GM10266 (cell line): ENCODE measurements around the gene ASIC4.

Experiments used
- DNase-seq: peaks from one replicate; pipeline ENCODE4 v3.0.0; 2012; ENCODE audit errors: extremely low spot score
- TF ChIP-seq, protein P1 (sequence below): IDR thresholded peaks from 2 replicates; pipeline ENCODE4 v1.5.1; 2012; ENCODE audit warnings: mild to moderate bottlenecking, low read depth; ENCODE audit not compliant: control insufficient read depth, insufficient read depth; ENCODE audit errors: missing control alignments

Gene ASIC4

DNA sequence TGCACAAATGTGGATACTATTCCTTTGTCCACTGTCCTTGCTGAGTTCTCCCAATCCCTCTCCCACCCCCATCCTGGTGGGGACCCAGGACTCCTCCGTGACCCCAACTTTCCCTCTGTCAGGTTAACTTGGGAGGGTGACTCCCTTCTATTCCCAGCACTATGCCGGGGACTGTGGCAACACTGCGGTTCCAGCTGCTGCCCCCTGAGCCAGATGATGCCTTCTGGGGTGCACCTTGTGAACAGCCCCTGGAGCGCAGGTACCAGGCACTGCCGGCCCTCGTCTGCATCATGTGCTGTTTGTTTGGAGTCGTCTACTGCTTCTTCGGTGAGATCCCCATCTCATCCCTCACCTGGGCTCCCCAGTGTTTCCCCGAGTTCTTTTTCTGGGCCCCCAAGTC is 30.3 kb downstream of the ASIC4 start:
- DNase-seq = no peak
- TF ChIP-seq, protein P1, sequence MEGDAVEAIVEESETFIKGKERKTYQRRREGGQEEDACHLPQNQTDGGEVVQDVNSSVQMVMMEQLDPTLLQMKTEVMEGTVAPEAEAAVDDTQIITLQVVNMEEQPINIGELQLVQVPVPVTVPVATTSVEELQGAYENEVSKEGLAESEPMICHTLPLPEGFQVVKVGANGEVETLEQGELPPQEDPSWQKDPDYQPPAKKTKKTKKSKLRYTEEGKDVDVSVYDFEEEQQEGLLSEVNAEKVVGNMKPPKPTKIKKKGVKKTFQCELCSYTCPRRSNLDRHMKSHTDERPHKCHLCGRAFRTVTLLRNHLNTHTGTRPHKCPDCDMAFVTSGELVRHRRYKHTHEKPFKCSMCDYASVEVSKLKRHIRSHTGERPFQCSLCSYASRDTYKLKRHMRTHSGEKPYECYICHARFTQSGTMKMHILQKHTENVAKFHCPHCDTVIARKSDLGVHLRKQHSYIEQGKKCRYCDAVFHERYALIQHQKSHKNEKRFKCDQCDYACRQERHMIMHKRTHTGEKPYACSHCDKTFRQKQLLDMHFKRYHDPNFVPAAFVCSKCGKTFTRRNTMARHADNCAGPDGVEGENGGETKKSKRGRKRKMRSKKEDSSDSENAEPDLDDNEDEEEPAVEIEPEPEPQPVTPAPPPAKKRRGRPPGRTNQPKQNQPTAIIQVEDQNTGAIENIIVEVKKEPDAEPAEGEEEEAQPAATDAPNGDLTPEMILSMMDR = no peak

- TF ChIP-seq, protein P1 = no peak
- no peak for DNase-seq
Measured at GRCh38 chr2:219545295-219545942, 31.1 kb downstream of the ASIC4 start.

- TF ChIP-seq, protein P1 = no peak
- no peak for DNase-seq
Measured at GRCh38 chr2:219545943-219546352, 31.7 kb downstream of the ASIC4 start.

DNA sequence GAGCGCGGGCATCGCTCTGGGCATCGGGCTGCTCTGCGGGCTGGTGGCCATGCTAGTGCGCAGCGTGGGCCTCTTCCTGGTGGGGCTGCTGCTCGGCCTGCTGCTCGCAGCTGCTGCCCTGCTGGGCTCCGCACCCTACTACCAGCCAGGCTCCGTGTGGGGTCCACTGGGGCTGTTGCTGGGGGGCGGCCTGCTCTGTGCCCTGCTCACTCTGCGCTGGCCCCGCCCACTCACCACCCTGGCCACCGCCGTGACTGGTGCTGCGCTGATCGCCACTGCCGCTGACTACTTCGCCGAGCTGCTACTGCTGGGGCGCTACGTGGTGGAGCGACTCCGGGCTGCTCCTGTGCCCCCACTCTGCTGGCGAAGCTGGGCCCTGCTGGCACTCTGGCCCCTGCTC is 33.3 kb downstream of the ASIC4 start:
- TF ChIP-seq, protein P1 = no peak
- no peak for DNase-seq

DNA sequence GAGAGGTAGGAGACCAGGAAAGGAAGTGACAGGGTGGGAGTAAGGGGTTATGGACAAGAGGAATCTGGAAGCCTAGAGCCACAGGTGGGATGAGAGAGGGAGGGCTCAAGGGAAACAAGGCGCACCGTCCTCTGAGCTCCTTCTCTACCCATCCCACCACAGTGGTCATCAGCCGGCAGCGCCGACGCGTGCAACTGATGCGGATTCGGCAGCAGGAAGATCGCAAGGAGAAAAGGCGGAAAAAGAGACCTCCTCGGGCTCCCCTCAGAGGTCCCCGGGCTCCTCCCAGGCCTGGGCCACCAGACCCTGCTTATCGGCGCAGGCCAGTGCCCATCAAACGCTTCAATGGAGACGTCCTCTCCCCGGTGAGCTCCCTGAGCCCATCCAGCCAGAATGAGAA is 34.7 kb downstream of the ASIC4 start:
- DNase-seq = no peak
- TF ChIP-seq, protein P1 = no peak

DNA sequence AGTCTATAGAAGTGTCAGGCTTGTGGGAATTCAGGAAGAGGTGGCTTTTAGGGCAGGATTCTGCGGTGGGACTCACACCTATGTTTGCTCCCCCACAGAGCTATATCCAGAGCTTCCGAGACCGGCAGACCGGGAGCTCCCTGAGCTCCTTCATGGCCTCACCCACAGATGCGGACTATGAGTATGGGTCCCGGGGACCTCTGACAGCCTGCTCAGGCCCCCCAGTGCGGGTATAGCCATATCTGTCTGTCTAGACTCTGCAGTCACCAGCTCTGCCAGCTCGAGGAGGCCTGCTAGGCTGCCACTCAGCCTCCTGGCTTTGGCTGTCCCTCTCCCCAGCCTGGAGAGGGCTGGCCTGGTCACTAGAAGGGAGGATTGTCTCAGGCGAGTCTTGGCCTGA is 35.3 kb downstream of the ASIC4 start:
- no peak for DNase-seq
- TF ChIP-seq, protein P1 = no peak

- no peak for DNase-seq
- TF ChIP-seq, protein P1 = no peak
Measured at GRCh38 chr2:219551441-219552381, 37.4 kb downstream of the ASIC4 start.
